PC-3 (cell line): Measurements from ENCODE around the gene PACSIN1.

ENCODE experiments used
- EZH2 ChIP-seq: fragments of 300-600 bp; sonication (generic); IDR thresholded peaks from one replicate; pipeline ENCODE4 v1.6.1; 2017; ENCODE audit warnings: antibody characterized with exemption, mild to moderate bottlenecking, low read length; ENCODE audit not compliant: unreplicated experiment
- TF ChIP-seq, protein P1 (sequence below): fragments of 300-600 bp; sonication (generic); conservative IDR thresholded peaks from 2 replicates; pipeline ENCODE4 v1.5.1; 2017; ENCODE audit warnings: antibody characterized with exemption, low read depth, mild to moderate bottlenecking, low read length

DNA sequence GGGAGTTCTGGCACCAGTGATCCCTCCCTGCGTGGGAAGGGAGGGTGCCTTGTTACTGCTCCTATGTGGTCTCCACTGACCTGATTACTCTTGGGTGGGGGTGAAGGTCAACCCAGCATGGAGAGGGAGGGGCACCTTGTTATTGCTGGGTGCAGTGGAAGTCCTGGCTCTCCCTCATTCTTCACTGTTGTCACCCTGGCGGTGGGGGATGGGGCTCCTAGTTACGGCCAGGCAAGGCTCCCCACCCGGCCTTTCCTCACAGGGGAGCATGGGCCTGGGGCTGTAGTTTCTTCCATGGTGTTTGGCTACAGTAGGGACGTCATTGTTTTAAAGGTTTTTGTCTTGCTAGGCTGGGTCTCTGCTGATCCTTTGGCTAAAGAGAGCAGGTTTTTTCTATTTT lies 40.8 kb downstream of the PACSIN1 start:
- TF ChIP-seq, protein P1, sequence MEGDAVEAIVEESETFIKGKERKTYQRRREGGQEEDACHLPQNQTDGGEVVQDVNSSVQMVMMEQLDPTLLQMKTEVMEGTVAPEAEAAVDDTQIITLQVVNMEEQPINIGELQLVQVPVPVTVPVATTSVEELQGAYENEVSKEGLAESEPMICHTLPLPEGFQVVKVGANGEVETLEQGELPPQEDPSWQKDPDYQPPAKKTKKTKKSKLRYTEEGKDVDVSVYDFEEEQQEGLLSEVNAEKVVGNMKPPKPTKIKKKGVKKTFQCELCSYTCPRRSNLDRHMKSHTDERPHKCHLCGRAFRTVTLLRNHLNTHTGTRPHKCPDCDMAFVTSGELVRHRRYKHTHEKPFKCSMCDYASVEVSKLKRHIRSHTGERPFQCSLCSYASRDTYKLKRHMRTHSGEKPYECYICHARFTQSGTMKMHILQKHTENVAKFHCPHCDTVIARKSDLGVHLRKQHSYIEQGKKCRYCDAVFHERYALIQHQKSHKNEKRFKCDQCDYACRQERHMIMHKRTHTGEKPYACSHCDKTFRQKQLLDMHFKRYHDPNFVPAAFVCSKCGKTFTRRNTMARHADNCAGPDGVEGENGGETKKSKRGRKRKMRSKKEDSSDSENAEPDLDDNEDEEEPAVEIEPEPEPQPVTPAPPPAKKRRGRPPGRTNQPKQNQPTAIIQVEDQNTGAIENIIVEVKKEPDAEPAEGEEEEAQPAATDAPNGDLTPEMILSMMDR, result no peak
- no peak for TF ChIP-seq EZH2
